ENCODE measurements around the gene MYOF. TPM values are rescaled to one million over a fixed set of nuclear protein-coding genes. Genes with fewer than 3 reads are reported as not detected.

The MYOF gene
- total RNA-seq, 6 experiments from 2014 or later: 401 to 553 (median 530) TPM

GRCh38 chr10:93408783-93409182 lies 73.4 kb downstream of the MYOF start:
- H3K9me3 Mint-ChIP-seq: no peaks in the 10 kb centered on the region
- peak overlapping the region; percentile 51; the same call in 1 of the 2 replicates for H3K4me3 Mint-ChIP-seq
- DNase-seq: no peak
- peaks cover 41% of the 10 kb centered on the region for H3K4me1 Mint-ChIP-seq (ENCODE audit: low read depth)
- H3K27ac Mint-ChIP-seq: peak overlapping the region; percentile 58; the same call in 1 of the 2 replicates
- H3K36me3 Mint-ChIP-seq (ENCODE audit: low read depth): peaks cover 72% of the 10 kb centered on the region
- H3K27me3 Mint-ChIP-seq (ENCODE audit: insufficient read depth): peaks cover 34% of the 10 kb centered on the region
- TF ChIP-seq, protein P1, sequence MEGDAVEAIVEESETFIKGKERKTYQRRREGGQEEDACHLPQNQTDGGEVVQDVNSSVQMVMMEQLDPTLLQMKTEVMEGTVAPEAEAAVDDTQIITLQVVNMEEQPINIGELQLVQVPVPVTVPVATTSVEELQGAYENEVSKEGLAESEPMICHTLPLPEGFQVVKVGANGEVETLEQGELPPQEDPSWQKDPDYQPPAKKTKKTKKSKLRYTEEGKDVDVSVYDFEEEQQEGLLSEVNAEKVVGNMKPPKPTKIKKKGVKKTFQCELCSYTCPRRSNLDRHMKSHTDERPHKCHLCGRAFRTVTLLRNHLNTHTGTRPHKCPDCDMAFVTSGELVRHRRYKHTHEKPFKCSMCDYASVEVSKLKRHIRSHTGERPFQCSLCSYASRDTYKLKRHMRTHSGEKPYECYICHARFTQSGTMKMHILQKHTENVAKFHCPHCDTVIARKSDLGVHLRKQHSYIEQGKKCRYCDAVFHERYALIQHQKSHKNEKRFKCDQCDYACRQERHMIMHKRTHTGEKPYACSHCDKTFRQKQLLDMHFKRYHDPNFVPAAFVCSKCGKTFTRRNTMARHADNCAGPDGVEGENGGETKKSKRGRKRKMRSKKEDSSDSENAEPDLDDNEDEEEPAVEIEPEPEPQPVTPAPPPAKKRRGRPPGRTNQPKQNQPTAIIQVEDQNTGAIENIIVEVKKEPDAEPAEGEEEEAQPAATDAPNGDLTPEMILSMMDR (IDR thresholded peaks at IDR 0.05): no peak

GRCh38 chr10:93406364-93407145 lies 75.6 kb downstream of the MYOF start:
- Mint-ChIP-seq H3K27me3 (ENCODE audit: insufficient read depth) (peaks cover 25% of the 10 kb centered on the region), H3K4me3 (peak overlapping the region; percentile 16; the same call in 1 of the 2 replicates), H3K36me3 (ENCODE audit: low read depth) (peaks cover 83% of the 10 kb centered on the region), H3K9me3 (no peaks in the 10 kb centered on the region), H3K4me1 (ENCODE audit: low read depth) (peaks cover 47% of the 10 kb centered on the region), H3K27ac (peak overlapping the region; percentile 60)
- DNase-seq: no peak
- TF ChIP-seq, protein P1 (IDR thresholded peaks at IDR 0.05): no peak

- Mint-ChIP-seq H3K27me3 (ENCODE audit: insufficient read depth) (peaks cover 27% of the 10 kb centered on the region), H3K27ac (peak overlapping the region; percentile 50), H3K36me3 (ENCODE audit: low read depth) (peaks cover 83% of the 10 kb centered on the region), H3K4me1 (ENCODE audit: low read depth) (peaks cover 46% of the 10 kb centered on the region), H3K9me3 (no peaks in the 10 kb centered on the region), H3K4me3 (no peak overlapping the region)
- TF ChIP-seq, protein P1 (IDR thresholded peaks at IDR 0.05): no peak
- no peak for DNase-seq
Measured at GRCh38 chr10:93404048-93404354, 78.1 kb downstream of the MYOF start.

- no peaks in the 10 kb centered on the region for H3K9me3 Mint-ChIP-seq
- no peak for DNase-seq
- peaks cover 27% of the 10 kb centered on the region for H3K27me3 Mint-ChIP-seq (ENCODE audit: insufficient read depth)
- H3K4me1 Mint-ChIP-seq (ENCODE audit: low read depth): peaks cover 47% of the 10 kb centered on the region
- TF ChIP-seq, protein P1 (IDR thresholded peaks at IDR 0.05): no peak
- H3K27ac Mint-ChIP-seq: peak overlapping the region; percentile 50
- peaks cover 83% of the 10 kb centered on the region for H3K36me3 Mint-ChIP-seq (ENCODE audit: low read depth)
- no peak overlapping the region; the same call in 1 of the 2 replicates for H3K4me3 Mint-ChIP-seq
Measured at GRCh38 chr10:93403152-93404047, 78.7 kb downstream of the MYOF start.

DNA sequence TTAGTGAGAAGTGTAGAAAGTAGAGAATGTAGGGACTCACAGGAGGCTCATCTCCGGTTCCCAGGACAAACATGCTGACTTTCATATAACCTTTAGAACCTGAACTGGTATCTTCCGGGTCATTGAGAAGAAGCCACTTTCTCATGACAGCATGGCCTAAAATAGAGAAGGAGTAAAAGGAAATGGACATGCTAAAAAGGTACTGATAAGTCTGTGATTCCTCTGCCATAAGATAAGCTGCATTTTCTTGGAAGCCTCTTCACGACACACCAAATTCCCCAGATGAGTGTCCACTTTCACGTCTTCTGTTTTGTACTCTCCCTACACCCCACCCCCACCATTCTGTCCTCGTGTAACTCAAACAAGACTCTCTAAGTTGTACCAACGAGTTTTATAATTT lies 79.9 kb downstream of the MYOF start:
- Mint-ChIP-seq H3K4me3 (no peak overlapping the region), H3K9me3 (no peaks in the 10 kb centered on the region; the same call in 1 of the 2 replicates), H3K27ac (peak overlapping the region; percentile 37; the same call in 1 of the 2 replicates), H3K36me3 (ENCODE audit: low read depth) (peaks cover 85% of the 10 kb centered on the region), H3K27me3 (ENCODE audit: insufficient read depth) (peaks cover 33% of the 10 kb centered on the region), H3K4me1 (ENCODE audit: low read depth) (peaks cover 59% of the 10 kb centered on the region)
- no peak for DNase-seq
- TF ChIP-seq, protein P1 (IDR thresholded peaks at IDR 0.05): no peak

Data from HFFc6 (cell line).